GM23338 (cell line): Measurements from ENCODE around the gene NPFF. TPM values are rescaled to one million over a fixed set of nuclear protein-coding genes. Genes with fewer than 3 reads are reported as not detected.

Source experiments
- ATAC-seq: fragments of 200-7000 bp; cut with Tn5 transposase; 3 replicates; pipeline ENCODE4 v1.9.1; 2020
- DNase-seq: peaks from one replicate; pipeline ENCODE4 v3.0.0-alpha.2; 2015; ENCODE audit warnings: low spot score
- H2AFZ ChIP-seq: fragments of 200-600 bp; sonication (generic); 2 replicates; pipeline ENCODE4 v1.8.0; 2016; ENCODE audit warnings: antibody characterized with exemption, mild to moderate bottlenecking, moderate library complexity
- H3F3A ChIP-seq: fragments of 200-600 bp; sonication (generic); replicated peaks from 2 replicates; pipeline ENCODE4 v1.8.0; 2017; ENCODE audit warnings: antibody characterized with exemption, mixed run types, low read depth
- H3K27ac ChIP-seq: fragments of 200-600 bp; sonication (generic); 2 replicates; pipeline ENCODE4 v1.6.1; 2016; ENCODE audit warnings: low read depth
- H3K27me3 ChIP-seq: fragments of 200-600 bp; sonication (generic); 2 replicates; pipeline ENCODE4 v1.8.0; 2016; ENCODE audit warnings: mild to moderate bottlenecking, mixed run types, moderate library complexity; ENCODE audit not compliant: insufficient read depth
- H3K36me3 ChIP-seq: fragments of 200-600 bp; sonication (generic); 2 replicates; pipeline ENCODE4 v1.8.0; 2016; ENCODE audit warnings: mild to moderate bottlenecking; ENCODE audit not compliant: insufficient read depth
- H3K4me1 ChIP-seq: fragments of 200-600 bp; sonication (generic); 2 replicates; pipeline ENCODE4 v1.8.0; 2016; ENCODE audit warnings: mild to moderate bottlenecking, moderate library complexity; ENCODE audit not compliant: insufficient read depth
- H3K4me2 ChIP-seq: fragments of 200-600 bp; sonication (generic); 2 replicates; pipeline ENCODE4 v1.7.1; 2017; ENCODE audit warnings: mixed run types
- H3K4me3 ChIP-seq: fragments of 200-600 bp; sonication (generic); 2 replicates; pipeline ENCODE4 v1.6.1; 2016; ENCODE audit warnings: mixed run types
- H3K79me2 ChIP-seq: fragments of 200-600 bp; sonication (generic); replicated peaks from 2 replicates; pipeline ENCODE4 v1.8.0; 2017; ENCODE audit warnings: mild to moderate bottlenecking; ENCODE audit not compliant: insufficient read depth
- H3K9me2 ChIP-seq: fragments of 200-600 bp; sonication (generic); 2 replicates; pipeline ENCODE4 v1.8.0; 2017; ENCODE audit not compliant: insufficient read depth
- H4K20me1 ChIP-seq: fragments of 200-600 bp; sonication (generic); replicated peaks from 2 replicates; pipeline ENCODE4 v1.8.0; 2017; ENCODE audit warnings: mild to moderate bottlenecking; ENCODE audit not compliant: insufficient read depth
- H3K27ac Mint-ChIP-seq: 2 replicates; pipeline ENCODE4 v1.8.0; 2020; ENCODE audit warnings: inconsistent platforms, mild to moderate bottlenecking, moderate library complexity, mixed read lengths
- H3K27me3 Mint-ChIP-seq: 3 replicates; pipeline ENCODE4 v1.8.0; 2022; ENCODE audit warnings: low read depth, mild to moderate bottlenecking, moderate library complexity, mixed read lengths, inconsistent platforms; ENCODE audit not compliant: insufficient read depth, poor library complexity
- H3K36me3 Mint-ChIP-seq: 3 replicates; pipeline ENCODE4 v1.8.0; 2021; ENCODE audit warnings: low read depth, mild to moderate bottlenecking, inconsistent platforms, moderate library complexity, mixed read lengths
- H3K4me1 Mint-ChIP-seq: 3 replicates; pipeline ENCODE4 v1.8.0; 2020; ENCODE audit warnings: mild to moderate bottlenecking, inconsistent platforms, mixed read lengths
- H3K4me3 Mint-ChIP-seq: 3 replicates; pipeline ENCODE4 v1.8.0; 2021; ENCODE audit warnings: moderate library complexity, mild to moderate bottlenecking, inconsistent platforms, mixed read lengths
- H3K9me3 Mint-ChIP-seq: 3 replicates; pipeline ENCODE4 v1.8.0; 2020; ENCODE audit warnings: moderate library complexity, mild to moderate bottlenecking, inconsistent platforms, mixed read lengths
- CREB1 ChIP-seq: fragments of 250-450 bp; sonication (Bioruptor Pico); IDR thresholded peaks from 2 replicates; pipeline ENCODE4 v1.5.0; 2020; ENCODE audit warnings: low read depth, mild to moderate bottlenecking, moderate library complexity
- ETS1 ChIP-seq: IDR thresholded peaks from 2 replicates; pipeline ENCODE4 v1.6.1; 2016; ENCODE audit warnings: antibody characterized with exemption
- EZH2 ChIP-seq: fragments of 200-600 bp; sonication (generic); IDR thresholded peaks from one replicate; pipeline ENCODE4 v1.8.0; 2017; ENCODE audit warnings: antibody characterized with exemption, mild to moderate bottlenecking, low read depth; ENCODE audit not compliant: unreplicated experiment
- EZH2phosphoT487 ChIP-seq: fragments of 200-600 bp; sonication (generic); IDR thresholded peaks from one replicate; pipeline ENCODE4 v1.8.1; 2018; ENCODE audit warnings: antibody characterized with exemption; ENCODE audit not compliant: unreplicated experiment
- NANOG ChIP-seq: IDR thresholded peaks from 2 replicates; pipeline ENCODE4 v1.6.1; 2016; ENCODE audit warnings: antibody characterized with exemption, borderline replicate concordance
- POLR2AphosphoS5 ChIP-seq: IDR thresholded peaks from 2 replicates; pipeline ENCODE4 v1.6.1; 2016; ENCODE audit warnings: antibody characterized with exemption, low read depth
- STAT1 ChIP-seq: IDR thresholded peaks from one replicate; pipeline ENCODE4 v1.6.1; 2016; ENCODE audit warnings: antibody characterized with exemption; ENCODE audit not compliant: unreplicated experiment
- ZNF114 ChIP-seq: fragments of 250-450 bp; sonication (Bioruptor Pico); IDR thresholded peaks from 2 replicates; pipeline ENCODE4 v1.5.0; 2020; ENCODE audit warnings: mild to moderate bottlenecking, moderate library complexity
- ZNF331 ChIP-seq: fragments of 250-450 bp; sonication (Bioruptor Pico); IDR thresholded peaks from 2 replicates; pipeline ENCODE4 v1.5.0; 2020; ENCODE audit warnings: low read depth, mild to moderate bottlenecking, moderate library complexity
- polyA plus RNA-seq: library from polyadenylated mRNA; unstranded; fragments of >200 nt; fragmentation: Nextera tagmentation; extraction: Ambion mirVana; gene quantifications from 2 replicates; pipeline ENCODE4 v1.2.1, GENCODE V29; 2016
- total RNA-seq: library from RNA; depleted of rRNA; stranded (reverse); fragments of >200 nt; shearing (Covaris generic); gene quantifications from 2 replicates; pipeline ENCODE4 v1.2.3, GENCODE V29; 2014
- TF ChIP-seq, protein P1 (sequence below): fragments of 250-450 bp; sonication (Bioruptor Pico); IDR thresholded peaks from 2 replicates; pipeline ENCODE4 v1.5.0; 2020; ENCODE audit warnings: mild to moderate bottlenecking, moderate library complexity
- TF ChIP-seq, protein P2 (sequence below), 2 experiments: fragments of 200-600 bp in 1 of 2; sonication (generic) in 1 of 2; conservative IDR thresholded peaks; 2 replicates each; pipeline versions ENCODE4 v1.5.1 to v1.6.1; 2016 to 2017; ENCODE audit warnings: antibody characterized with exemption in 2 of 2, low read depth in 2 of 2, mild to moderate bottlenecking in 2 of 2, moderate library complexity in 1 of 2

The NPFF gene
- total and polyA plus RNA-seq, 2 experiments from 2014 or later = 0.69 to 0.71 TPM

DNA sequence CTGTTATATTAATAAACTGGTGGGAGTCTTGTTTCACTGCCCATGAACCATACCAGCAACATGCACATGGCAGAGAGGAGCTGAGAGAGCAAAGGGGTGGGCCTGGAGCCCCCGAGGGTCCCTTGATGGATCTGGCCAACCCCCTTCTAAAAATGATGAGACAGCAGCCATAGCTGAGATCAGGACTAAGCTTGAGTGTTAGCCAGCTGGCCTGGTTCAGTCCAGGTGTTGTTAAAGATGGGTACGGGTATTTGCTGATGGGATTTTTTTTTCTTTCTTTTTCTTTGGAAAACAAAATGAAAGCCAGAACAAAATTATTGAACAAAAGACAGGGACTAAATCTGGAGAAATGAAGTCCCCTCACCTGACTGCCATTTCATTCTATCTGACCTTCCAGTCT, 39.4 kb downstream of the NPFF start (continued):
- TF ChIP-seq, protein P1, sequence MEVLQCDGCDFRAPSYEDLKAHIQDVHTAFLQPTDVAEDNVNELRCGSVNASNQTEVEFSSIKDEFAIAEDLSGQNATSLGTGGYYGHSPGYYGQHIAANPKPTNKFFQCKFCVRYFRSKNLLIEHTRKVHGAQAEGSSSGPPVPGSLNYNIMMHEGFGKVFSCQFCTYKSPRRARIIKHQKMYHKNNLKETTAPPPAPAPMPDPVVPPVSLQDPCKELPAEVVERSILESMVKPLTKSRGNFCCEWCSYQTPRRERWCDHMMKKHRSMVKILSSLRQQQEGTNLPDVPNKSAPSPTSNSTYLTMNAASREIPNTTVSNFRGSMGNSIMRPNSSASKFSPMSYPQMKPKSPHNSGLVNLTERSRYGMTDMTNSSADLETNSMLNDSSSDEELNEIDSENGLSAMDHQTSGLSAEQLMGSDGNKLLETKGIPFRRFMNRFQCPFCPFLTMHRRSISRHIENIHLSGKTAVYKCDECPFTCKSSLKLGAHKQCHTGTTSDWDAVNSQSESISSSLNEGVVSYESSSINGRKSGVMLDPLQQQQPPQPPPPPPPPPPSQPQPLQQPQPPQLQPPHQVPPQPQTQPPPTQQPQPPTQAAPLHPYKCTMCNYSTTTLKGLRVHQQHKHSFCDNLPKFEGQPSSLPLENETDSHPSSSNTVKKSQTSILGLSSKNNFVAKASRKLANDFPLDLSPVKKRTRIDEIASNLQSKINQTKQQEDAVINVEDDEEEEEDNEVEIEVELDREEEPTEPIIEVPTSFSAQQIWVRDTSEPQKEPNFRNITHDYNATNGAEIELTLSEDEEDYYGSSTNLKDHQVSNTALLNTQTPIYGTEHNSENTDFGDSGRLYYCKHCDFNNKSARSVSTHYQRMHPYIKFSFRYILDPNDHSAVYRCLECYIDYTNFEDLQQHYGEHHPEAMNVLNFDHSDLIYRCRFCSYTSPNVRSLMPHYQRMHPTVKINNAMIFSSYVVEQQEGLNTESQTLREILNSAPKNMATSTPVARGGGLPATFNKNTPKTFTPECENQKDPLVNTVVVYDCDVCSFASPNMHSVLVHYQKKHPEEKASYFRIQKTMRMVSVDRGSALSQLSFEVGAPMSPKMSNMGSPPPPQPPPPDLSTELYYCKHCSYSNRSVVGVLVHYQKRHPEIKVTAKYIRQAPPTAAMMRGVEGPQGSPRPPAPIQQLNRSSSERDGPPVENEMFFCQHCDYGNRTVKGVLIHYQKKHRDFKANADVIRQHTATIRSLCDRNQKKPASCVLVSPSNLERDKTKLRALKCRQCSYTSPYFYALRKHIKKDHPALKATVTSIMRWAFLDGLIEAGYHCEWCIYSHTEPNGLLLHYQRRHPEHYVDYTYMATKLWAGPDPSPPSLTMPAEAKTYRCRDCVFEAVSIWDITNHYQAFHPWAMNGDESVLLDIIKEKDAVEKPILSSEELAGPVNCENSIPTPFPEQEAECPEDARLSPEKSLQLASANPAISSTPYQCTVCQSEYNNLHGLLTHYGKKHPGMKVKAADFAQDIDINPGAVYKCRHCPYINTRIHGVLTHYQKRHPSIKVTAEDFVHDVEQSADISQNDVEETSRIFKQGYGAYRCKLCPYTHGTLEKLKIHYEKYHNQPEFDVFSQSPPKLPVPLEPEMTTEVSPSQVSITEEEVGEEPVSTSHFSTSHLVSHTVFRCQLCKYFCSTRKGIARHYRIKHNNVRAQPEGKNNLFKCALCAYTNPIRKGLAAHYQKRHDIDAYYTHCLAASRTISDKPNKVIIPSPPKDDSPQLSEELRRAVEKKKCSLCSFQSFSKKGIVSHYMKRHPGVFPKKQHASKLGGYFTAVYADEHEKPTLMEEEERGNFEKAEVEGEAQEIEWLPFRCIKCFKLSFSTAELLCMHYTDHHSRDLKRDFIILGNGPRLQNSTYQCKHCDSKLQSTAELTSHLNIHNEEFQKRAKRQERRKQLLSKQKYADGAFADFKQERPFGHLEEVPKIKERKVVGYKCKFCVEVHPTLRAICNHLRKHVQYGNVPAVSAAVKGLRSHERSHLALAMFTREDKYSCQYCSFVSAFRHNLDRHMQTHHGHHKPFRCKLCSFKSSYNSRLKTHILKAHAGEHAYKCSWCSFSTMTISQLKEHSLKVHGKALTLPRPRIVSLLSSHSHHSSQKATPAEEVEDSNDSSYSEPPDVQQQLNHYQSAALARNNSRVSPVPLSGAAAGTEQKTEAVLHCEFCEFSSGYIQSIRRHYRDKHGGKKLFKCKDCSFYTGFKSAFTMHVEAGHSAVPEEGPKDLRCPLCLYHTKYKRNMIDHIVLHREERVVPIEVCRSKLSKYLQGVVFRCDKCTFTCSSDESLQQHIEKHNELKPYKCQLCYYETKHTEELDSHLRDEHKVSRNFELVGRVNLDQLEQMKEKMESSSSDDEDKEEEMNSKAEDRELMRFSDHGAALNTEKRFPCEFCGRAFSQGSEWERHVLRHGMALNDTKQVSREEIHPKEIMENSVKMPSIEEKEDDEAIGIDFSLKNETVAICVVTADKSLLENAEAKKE (CRISPR knock-in tag) = no peak
- no peak for TF ChIP-seq EZH2phosphoT487
- TF ChIP-seq EZH2 = no peak

DNA sequence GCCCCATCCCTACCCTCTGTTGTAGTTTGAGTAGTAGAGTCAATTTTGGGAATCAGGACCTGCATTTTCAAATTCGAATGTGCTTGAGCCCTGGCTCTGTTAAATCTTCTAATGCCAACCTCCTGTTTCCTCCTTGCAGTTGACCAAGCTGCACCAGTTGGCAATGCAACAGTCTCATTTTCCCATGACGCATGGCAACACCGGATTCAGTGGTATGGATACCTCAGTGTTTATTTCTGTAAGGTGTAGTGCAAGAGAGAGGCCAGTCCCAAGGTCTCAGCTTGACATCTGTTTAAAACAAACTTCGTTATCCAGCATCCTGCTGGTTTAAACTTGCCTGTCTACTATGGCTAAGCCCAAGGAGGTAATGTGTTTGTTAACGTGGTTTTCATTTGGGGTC, 40.2 kb downstream of the NPFF start:
- Mint-ChIP-seq H3K27ac (no peak overlapping the region), H3K36me3 (peaks cover 100% of the 10 kb centered on the region), H3K4me3 (no peak overlapping the region), H3K27me3 (no peaks in the 10 kb centered on the region), H3K4me1 (peaks cover 36% of the 10 kb centered on the region), H3K9me3 (no peaks in the 10 kb centered on the region)
- no peaks in the 10 kb centered on the region for H3K9me2 ChIP-seq
- H3K4me2 ChIP-seq = no peak overlapping the region
- no peak overlapping the region for H2AFZ ChIP-seq
- H4K20me1 ChIP-seq = peaks cover 85% of the 10 kb centered on the region
- peaks cover 63% of the 10 kb centered on the region for H3F3A ChIP-seq
- ATAC-seq = no peak
- peaks cover 77% of the 10 kb centered on the region for H3K79me2 ChIP-seq
- H3K27ac ChIP-seq = no peak overlapping the region
- no peak for DNase-seq
- no peaks in the 10 kb centered on the region for H3K27me3 ChIP-seq
- H3K4me1 ChIP-seq = peaks cover 12% of the 10 kb centered on the region
- H3K4me3 ChIP-seq = no peak overlapping the region
- peaks cover 93% of the 10 kb centered on the region for H3K36me3 ChIP-seq
- TF ChIP-seq ZNF331 (CRISPR knock-in tag) (no peak), NANOG (no peak), EZH2phosphoT487 (no peak), CREB1 (CRISPR knock-in tag) (no peak), STAT1 (no peak), ETS1 (no peak), POLR2AphosphoS5 (no peak), ZNF114 (CRISPR knock-in tag) (no peak)
- TF ChIP-seq, protein P2, sequence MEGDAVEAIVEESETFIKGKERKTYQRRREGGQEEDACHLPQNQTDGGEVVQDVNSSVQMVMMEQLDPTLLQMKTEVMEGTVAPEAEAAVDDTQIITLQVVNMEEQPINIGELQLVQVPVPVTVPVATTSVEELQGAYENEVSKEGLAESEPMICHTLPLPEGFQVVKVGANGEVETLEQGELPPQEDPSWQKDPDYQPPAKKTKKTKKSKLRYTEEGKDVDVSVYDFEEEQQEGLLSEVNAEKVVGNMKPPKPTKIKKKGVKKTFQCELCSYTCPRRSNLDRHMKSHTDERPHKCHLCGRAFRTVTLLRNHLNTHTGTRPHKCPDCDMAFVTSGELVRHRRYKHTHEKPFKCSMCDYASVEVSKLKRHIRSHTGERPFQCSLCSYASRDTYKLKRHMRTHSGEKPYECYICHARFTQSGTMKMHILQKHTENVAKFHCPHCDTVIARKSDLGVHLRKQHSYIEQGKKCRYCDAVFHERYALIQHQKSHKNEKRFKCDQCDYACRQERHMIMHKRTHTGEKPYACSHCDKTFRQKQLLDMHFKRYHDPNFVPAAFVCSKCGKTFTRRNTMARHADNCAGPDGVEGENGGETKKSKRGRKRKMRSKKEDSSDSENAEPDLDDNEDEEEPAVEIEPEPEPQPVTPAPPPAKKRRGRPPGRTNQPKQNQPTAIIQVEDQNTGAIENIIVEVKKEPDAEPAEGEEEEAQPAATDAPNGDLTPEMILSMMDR (conservative IDR thresholded peaks at IDR 0.05; ENCODE audit: low read depth in 2 of 2) = no peak
